Activated naive CD8-positive, alpha-beta T cell treated with anti-CD3 and anti-CD28 coated beads for 36 hours (primary cell): ENCODE results near the gene TMCC3. TPM values are rescaled to one million over a fixed set of nuclear protein-coding genes. Genes with fewer than 3 reads are reported as not detected.

Source experiments
- DNase-seq: peaks from one replicate; pipeline ENCODE4 v3.0.0; 2021
- H3K27ac Mint-ChIP-seq: one replicate; pipeline ENCODE4 v1.8.0; 2022; ENCODE audit warnings: mild to moderate bottlenecking, moderate library complexity, mixed read lengths
- H3K27me3 Mint-ChIP-seq: one replicate; pipeline ENCODE4 v1.8.0; 2022; ENCODE audit warnings: mild to moderate bottlenecking, mixed read lengths
- H3K36me3 Mint-ChIP-seq: one replicate; pipeline ENCODE4 v1.8.0; 2021; ENCODE audit warnings: mild to moderate bottlenecking, mixed read lengths
- H3K4me1 Mint-ChIP-seq: one replicate; pipeline ENCODE4 v1.8.0; 2021; ENCODE audit warnings: mixed read lengths
- H3K4me3 Mint-ChIP-seq: one replicate; pipeline ENCODE4 v1.8.0; 2022; ENCODE audit warnings: mild to moderate bottlenecking, moderate library complexity, mixed read lengths
- H3K9me3 Mint-ChIP-seq: one replicate; pipeline ENCODE4 v1.8.0; 2022; ENCODE audit warnings: mixed read lengths
- total RNA-seq, 2 experiments: library from RNA; stranded (reverse); gene quantifications; one replicate each; pipeline ENCODE4 v1.2.3, GENCODE V29; 2021

Gene TMCC3
- total RNA-seq, 2 experiments from 2014 or later = 0.10 to 0.19 TPM

GRCh38 chr12:94631058-94631457 lies 19.3 kb downstream of the TMCC3 start:
- Mint-ChIP-seq H3K27ac (no peak overlapping the region), H3K9me3 (no peaks in the 10 kb centered on the region), H3K27me3 (no peaks in the 10 kb centered on the region), H3K4me3 (no peak overlapping the region), H3K4me1 (no peaks in the 10 kb centered on the region), H3K36me3 (no peaks in the 10 kb centered on the region)
- DNase-seq = no peak

- DNase-seq = no peak
- Mint-ChIP-seq H3K27me3 (no peaks in the 10 kb centered on the region), H3K27ac (no peak overlapping the region), H3K4me3 (no peak overlapping the region), H3K9me3 (no peaks in the 10 kb centered on the region), H3K4me1 (no peaks in the 10 kb centered on the region), H3K36me3 (no peaks in the 10 kb centered on the region)
Measured at GRCh38 chr12:94628819-94629472, 21.4 kb downstream of the TMCC3 start.

- H3K4me1 Mint-ChIP-seq = no peaks in the 10 kb centered on the region
- no peaks in the 10 kb centered on the region for H3K9me3 Mint-ChIP-seq
- no peak overlapping the region for H3K4me3 Mint-ChIP-seq
- no peak overlapping the region for H3K27ac Mint-ChIP-seq
- no peak for DNase-seq
- no peaks in the 10 kb centered on the region for H3K27me3 Mint-ChIP-seq
- no peaks in the 10 kb centered on the region for H3K36me3 Mint-ChIP-seq
Measured at GRCh38 chr12:94628369-94628768, 22.0 kb downstream of the TMCC3 start.

GRCh38 chr12:94625531-94625930 lies 24.8 kb downstream of the TMCC3 start:
- no peak overlapping the region for H3K4me3 Mint-ChIP-seq
- no peak for DNase-seq
- peaks cover 16% of the 10 kb centered on the region for H3K4me1 Mint-ChIP-seq
- no peak overlapping the region for H3K27ac Mint-ChIP-seq
- no peaks in the 10 kb centered on the region for H3K36me3 Mint-ChIP-seq
- H3K27me3 Mint-ChIP-seq = no peaks in the 10 kb centered on the region
- H3K9me3 Mint-ChIP-seq = no peaks in the 10 kb centered on the region

- H3K4me1 Mint-ChIP-seq = peaks cover 16% of the 10 kb centered on the region
- H3K9me3 Mint-ChIP-seq = no peaks in the 10 kb centered on the region
- DNase-seq = no peak
- H3K36me3 Mint-ChIP-seq = no peaks in the 10 kb centered on the region
- H3K27ac Mint-ChIP-seq = no peak overlapping the region
- H3K27me3 Mint-ChIP-seq = no peaks in the 10 kb centered on the region
- no peak overlapping the region for H3K4me3 Mint-ChIP-seq
Measured at GRCh38 chr12:94623161-94623920, 27.0 kb downstream of the TMCC3 start.

GRCh38 chr12:94622475-94622874 lies 27.9 kb downstream of the TMCC3 start:
- Mint-ChIP-seq H3K27ac (peak overlapping the region; percentile 78), H3K27me3 (no peaks in the 10 kb centered on the region), H3K36me3 (no peaks in the 10 kb centered on the region), H3K9me3 (no peaks in the 10 kb centered on the region), H3K4me3 (no peak overlapping the region), H3K4me1 (peaks cover 16% of the 10 kb centered on the region)
- DNase-seq = no peak

GRCh38 chr12:94621662-94622359 lies 28.5 kb downstream of the TMCC3 start:
- Mint-ChIP-seq H3K27ac (peak overlapping the region; percentile 78), H3K4me1 (peaks cover 16% of the 10 kb centered on the region), H3K36me3 (no peaks in the 10 kb centered on the region), H3K9me3 (no peaks in the 10 kb centered on the region), H3K27me3 (no peaks in the 10 kb centered on the region), H3K4me3 (peak overlapping the region; percentile 22)
- peak; percentile 56 for DNase-seq

- Mint-ChIP-seq H3K27ac (no peak overlapping the region), H3K4me1 (peaks cover 16% of the 10 kb centered on the region), H3K9me3 (no peaks in the 10 kb centered on the region), H3K36me3 (no peaks in the 10 kb centered on the region), H3K27me3 (no peaks in the 10 kb centered on the region), H3K4me3 (no peak overlapping the region)
- no peak for DNase-seq
Measured at GRCh38 chr12:94620621-94621020, 29.7 kb downstream of the TMCC3 start.

GRCh38 chr12:94618995-94619695 lies 31.2 kb downstream of the TMCC3 start:
- H3K27ac Mint-ChIP-seq = no peak overlapping the region

GRCh38 chr12:94617101-94617500 lies 33.3 kb downstream of the TMCC3 start:
- Mint-ChIP-seq H3K36me3 (no peaks in the 10 kb centered on the region), H3K27ac (no peak overlapping the region), H3K4me3 (no peak overlapping the region), H3K4me1 (peaks cover 11% of the 10 kb centered on the region), H3K9me3 (no peaks in the 10 kb centered on the region), H3K27me3 (no peaks in the 10 kb centered on the region)
- no peak for DNase-seq

More at GRCh38 chr12:94618995-94619695, 31.2 kb downstream of the TMCC3 start:
- no peaks in the 10 kb centered on the region for H3K36me3 Mint-ChIP-seq
- peaks cover 16% of the 10 kb centered on the region for H3K4me1 Mint-ChIP-seq
- no peak for DNase-seq
- no peak overlapping the region for H3K4me3 Mint-ChIP-seq
- no peaks in the 10 kb centered on the region for H3K9me3 Mint-ChIP-seq
- H3K27me3 Mint-ChIP-seq = no peaks in the 10 kb centered on the region

- Mint-ChIP-seq H3K27ac (no peak overlapping the region), H3K36me3 (no peaks in the 10 kb centered on the region)
Measured at GRCh38 chr12:94616203-94616729, 34.1 kb downstream of the TMCC3 start.

GRCh38 chr12:94615260-94616181 lies 34.8 kb downstream of the TMCC3 start:
- no peaks in the 10 kb centered on the region for H3K4me1 Mint-ChIP-seq
- H3K4me3 Mint-ChIP-seq = no peak overlapping the region
- no peaks in the 10 kb centered on the region for H3K27me3 Mint-ChIP-seq
- H3K36me3 Mint-ChIP-seq = no peaks in the 10 kb centered on the region
- H3K27ac Mint-ChIP-seq = no peak overlapping the region
- no peak for DNase-seq
- no peaks in the 10 kb centered on the region for H3K9me3 Mint-ChIP-seq

More at GRCh38 chr12:94616203-94616729, 34.1 kb downstream of the TMCC3 start:
- Mint-ChIP-seq H3K4me1 (peaks cover 3% of the 10 kb centered on the region), H3K9me3 (no peaks in the 10 kb centered on the region), H3K27me3 (no peaks in the 10 kb centered on the region), H3K4me3 (no peak overlapping the region)
- no peak for DNase-seq

- no peak for DNase-seq
- no peak overlapping the region for H3K4me3 Mint-ChIP-seq
- no peaks in the 10 kb centered on the region for H3K36me3 Mint-ChIP-seq
- no peaks in the 10 kb centered on the region for H3K27me3 Mint-ChIP-seq
- no peak overlapping the region for H3K27ac Mint-ChIP-seq
- no peaks in the 10 kb centered on the region for H3K9me3 Mint-ChIP-seq
- H3K4me1 Mint-ChIP-seq = no peaks in the 10 kb centered on the region
Measured at GRCh38 chr12:94614288-94614721, 36.1 kb downstream of the TMCC3 start.

GRCh38 chr12:94609917-94610443 lies 40.4 kb downstream of the TMCC3 start:
- H3K4me3 Mint-ChIP-seq = no peak overlapping the region
- no peak for DNase-seq
- H3K36me3 Mint-ChIP-seq = no peaks in the 10 kb centered on the region
- no peak overlapping the region for H3K27ac Mint-ChIP-seq
- H3K9me3 Mint-ChIP-seq = peaks cover 9% of the 10 kb centered on the region
- H3K27me3 Mint-ChIP-seq = peaks cover 10% of the 10 kb centered on the region
- H3K4me1 Mint-ChIP-seq = no peaks in the 10 kb centered on the region
